ENCODE data around the gene MEMO1. TPM values are rescaled to one million over a fixed set of nuclear protein-coding genes. Genes with fewer than 3 reads are reported as not detected.

MEMO1 gene
- polyA plus RNA-seq, 1 donor (not counting 4 experiments of a cell fraction or from before 2014, with no cell fraction given), result 125 TPM

DNA sequence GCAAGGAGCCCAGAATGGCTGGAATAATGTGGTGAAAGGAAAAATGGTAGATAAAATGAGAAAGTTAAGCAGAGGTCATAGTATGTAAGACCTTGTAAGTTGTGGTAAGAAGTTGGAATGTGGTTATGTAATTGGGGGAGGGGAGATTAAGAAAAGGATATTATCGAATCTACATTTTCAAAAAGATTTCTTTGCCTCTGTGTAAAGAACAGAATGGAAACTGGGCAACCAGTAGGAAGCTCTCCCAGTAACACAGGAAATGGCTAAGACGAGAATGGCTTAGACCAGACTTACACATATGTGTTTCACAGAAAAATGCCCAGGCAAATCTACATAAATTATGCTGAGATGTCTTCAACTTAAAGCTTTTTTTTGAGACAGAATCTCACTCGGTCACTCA lies 13.2 kb downstream of the MEMO1 start:
- peaks cover 96% of the 10 kb centered on the region for H3K79me2 ChIP-seq (ENCODE audit: control insufficient read depth, insufficient read depth, low read length)
- H3K27ac ChIP-seq (ENCODE audit: control insufficient read depth, insufficient read depth, low read length), result no peak overlapping the region
- H3K9me1 ChIP-seq (ENCODE audit: control insufficient read depth, extremely low read depth, insufficient read depth, low read length), result no peaks in the 10 kb centered on the region
- no peak overlapping the region for H2AFZ ChIP-seq (ENCODE audit: control insufficient read depth, low read length)
- no peak overlapping the region for H3K9ac ChIP-seq (ENCODE audit: control insufficient read depth, extremely low read depth, insufficient read depth, low read length)
- peaks cover 3% of the 10 kb centered on the region for H4K20me1 ChIP-seq (ENCODE audit: control insufficient read depth, extremely low read depth, insufficient read depth, low read length)
- H3K4me1 ChIP-seq (ENCODE audit: control insufficient read depth, extremely low read depth, insufficient read depth, low read length), result peaks cover 7% of the 10 kb centered on the region
- peaks cover 0 to 4% of the 10 kb centered on the region in 2 experiments for H3K36me3 ChIP-seq (ENCODE audit: control insufficient read depth in 2 of 2, extremely low read depth in 1 of 2, insufficient read depth in 2 of 2, low read length in 2 of 2)
- no peaks in the 10 kb centered on the region for H3K9me3 ChIP-seq (ENCODE audit: control insufficient read depth, low read depth, low read length)
- no peak overlapping the region for H3K4me3 ChIP-seq (ENCODE audit: control insufficient read depth in 2 of 3, extremely low read depth in 1 of 3, insufficient read depth in 2 of 3, low read depth in 1 of 3, low read length in 3 of 3)
- no peaks in the 10 kb centered on the region for H3K27me3 ChIP-seq (ENCODE audit: control insufficient read depth, extremely low read depth, insufficient read depth, low read length)
- no peak overlapping the region for H3K4me2 ChIP-seq (ENCODE audit: control insufficient read depth, extremely low read depth, insufficient read depth, low read depth, low read length)
- DNase-seq (ENCODE audit: low read depth, low spot score) (no peak), FAIRE-seq (no peak)
- dilution Hi-C loops (cut with MboI; ENCODE audit: extremely low pct_ligation_motif_present, low sequenced_read_pairs), result no loop called here
- no peak for TF ChIP-seq EZH2 (IDR thresholded peaks at IDR 0.05; ENCODE audit: low read length)
- TF ChIP-seq, protein P1, sequence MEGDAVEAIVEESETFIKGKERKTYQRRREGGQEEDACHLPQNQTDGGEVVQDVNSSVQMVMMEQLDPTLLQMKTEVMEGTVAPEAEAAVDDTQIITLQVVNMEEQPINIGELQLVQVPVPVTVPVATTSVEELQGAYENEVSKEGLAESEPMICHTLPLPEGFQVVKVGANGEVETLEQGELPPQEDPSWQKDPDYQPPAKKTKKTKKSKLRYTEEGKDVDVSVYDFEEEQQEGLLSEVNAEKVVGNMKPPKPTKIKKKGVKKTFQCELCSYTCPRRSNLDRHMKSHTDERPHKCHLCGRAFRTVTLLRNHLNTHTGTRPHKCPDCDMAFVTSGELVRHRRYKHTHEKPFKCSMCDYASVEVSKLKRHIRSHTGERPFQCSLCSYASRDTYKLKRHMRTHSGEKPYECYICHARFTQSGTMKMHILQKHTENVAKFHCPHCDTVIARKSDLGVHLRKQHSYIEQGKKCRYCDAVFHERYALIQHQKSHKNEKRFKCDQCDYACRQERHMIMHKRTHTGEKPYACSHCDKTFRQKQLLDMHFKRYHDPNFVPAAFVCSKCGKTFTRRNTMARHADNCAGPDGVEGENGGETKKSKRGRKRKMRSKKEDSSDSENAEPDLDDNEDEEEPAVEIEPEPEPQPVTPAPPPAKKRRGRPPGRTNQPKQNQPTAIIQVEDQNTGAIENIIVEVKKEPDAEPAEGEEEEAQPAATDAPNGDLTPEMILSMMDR (optimal IDR thresholded peaks at IDR 0.05 in 1 of 3, IDR thresholded peaks at IDR 0.05 in 1 of 3, conservative IDR thresholded peaks at IDR 0.05 in 1 of 3; ENCODE audit: extremely low read depth in 1 of 3, insufficient read depth in 2 of 3, low read length in 3 of 3), result no peak

- Histone ChIP-seq H3K9ac (ENCODE audit: control insufficient read depth, extremely low read depth, insufficient read depth, low read length) (no peak overlapping the region), H3K27me3 (ENCODE audit: control insufficient read depth, extremely low read depth, insufficient read depth, low read length) (no peaks in the 10 kb centered on the region), H3K4me2 (ENCODE audit: control insufficient read depth, extremely low read depth, insufficient read depth, low read depth, low read length) (no peak overlapping the region), H3K36me3 (ENCODE audit: control insufficient read depth in 2 of 2, extremely low read depth in 1 of 2, insufficient read depth in 2 of 2, low read length in 2 of 2) (peaks cover 0 to 4% of the 10 kb centered on the region in 2 experiments), H3K4me1 (ENCODE audit: control insufficient read depth, extremely low read depth, insufficient read depth, low read length) (peaks cover 3% of the 10 kb centered on the region), H2AFZ (ENCODE audit: control insufficient read depth, low read length) (no peak overlapping the region), H3K9me3 (ENCODE audit: control insufficient read depth, low read depth, low read length) (no peaks in the 10 kb centered on the region), H3K79me2 (ENCODE audit: control insufficient read depth, insufficient read depth, low read length) (peaks cover 95% of the 10 kb centered on the region), H4K20me1 (ENCODE audit: control insufficient read depth, extremely low read depth, insufficient read depth, low read length) (peaks cover 3% of the 10 kb centered on the region), H3K4me3 (ENCODE audit: control insufficient read depth in 2 of 3, extremely low read depth in 1 of 3, insufficient read depth in 2 of 3, low read depth in 1 of 3, low read length in 3 of 3) (no peak overlapping the region), H3K27ac (ENCODE audit: control insufficient read depth, insufficient read depth, low read length) (no peak overlapping the region), H3K9me1 (ENCODE audit: control insufficient read depth, extremely low read depth, insufficient read depth, low read length) (peaks cover 2% of the 10 kb centered on the region)
- no peak for TF ChIP-seq EZH2 (IDR thresholded peaks at IDR 0.05; ENCODE audit: low read length)
- TF ChIP-seq, protein P1 (optimal IDR thresholded peaks at IDR 0.05 in 1 of 3, IDR thresholded peaks at IDR 0.05 in 1 of 3, conservative IDR thresholded peaks at IDR 0.05 in 1 of 3; ENCODE audit: extremely low read depth in 1 of 3, insufficient read depth in 2 of 3, low read length in 3 of 3), result no peak
- dilution Hi-C loops (cut with MboI; ENCODE audit: extremely low pct_ligation_motif_present, low sequenced_read_pairs), result no loop called here
- FAIRE-seq, result no peak
- DNase-seq (ENCODE audit: low read depth, low spot score), result no peak
These were observed 14.1 kb downstream of the MEMO1 start for GRCh38 chr2:31996571-31997150.

Measured in keratinocyte (primary cell).